H1 (cell line): ENCODE data around the gene SH3RF3. TPM values are rescaled to one million over a fixed set of nuclear protein-coding genes. Genes with fewer than 3 reads are reported as not detected.

Experiments used
- CTCF ChIA-PET: fragments of 300-600 bp; sonication (Branson Sonifier 250); formaldehyde crosslinking; loops from one replicate; lab custom pipeline; 2021; ENCODE audit not compliant: partially characterized antibody; lab: Charles Lee
- POLR2A ChIA-PET: fragments of 300-600 bp; sonication (Branson Sonifier 250); formaldehyde crosslinking; loops from one replicate; lab custom pipeline; 2021; ENCODE audit warnings: inconsistent platforms; ENCODE audit not compliant: partially characterized antibody; lab: Charles Lee
- DNase-seq, 2 experiments: peaks; one replicate each; pipeline versions ENCODE4 v3.0.0 to v3.0.0-alpha.2; 2010 to 2022; ENCODE audit warnings: low spot score in 2 of 2, low read depth in 1 of 2, mixed read lengths in 1 of 2
- FAIRE-seq: peaks from 2 replicates; lab custom pipeline; 2011; peaks lifted over from hg19 to GRCh38; lab: Jason Lieb, UNC
- H2AFZ ChIP-seq: 2 replicates; pipeline ENCODE4 v1.8.1; 2012; ENCODE audit warnings: low read length, inconsistent platforms
- H2AK5ac ChIP-seq: 2 replicates; pipeline ENCODE4 v1.6.1; 2013; ENCODE audit warnings: low read depth, low read length
- H2BK120ac ChIP-seq: replicated peaks from 2 replicates; pipeline ENCODE3; 2013; ENCODE audit warnings: low read depth, low read length, inconsistent platforms
- H2BK12ac ChIP-seq: 2 replicates; pipeline ENCODE4 v1.6.1; 2013; ENCODE audit warnings: low read depth, low read length
- H2BK15ac ChIP-seq: 2 replicates; pipeline ENCODE4 v1.6.1; 2013; ENCODE audit warnings: low read length
- H2BK20ac ChIP-seq: 2 replicates; pipeline ENCODE4 v1.6.1; 2013; ENCODE audit warnings: low read length
- H2BK5ac ChIP-seq: 2 replicates; pipeline ENCODE4 v1.6.1; 2013; ENCODE audit warnings: low read depth, low read length
- H3K14ac ChIP-seq: 2 replicates; pipeline ENCODE4 v1.6.1; 2013; ENCODE audit warnings: inconsistent platforms; ENCODE audit not compliant: insufficient read length
- H3K18ac ChIP-seq: 2 replicates; pipeline ENCODE4 v1.6.1; 2013; ENCODE audit warnings: low read length; ENCODE audit errors: extremely low read depth
- H3K23ac ChIP-seq: 2 replicates; pipeline ENCODE4 v1.6.1; 2013; ENCODE audit warnings: inconsistent platforms; ENCODE audit not compliant: insufficient read length
- H3K23me2 ChIP-seq: 2 replicates; pipeline ENCODE4 v1.6.1; 2013; ENCODE audit warnings: low read depth, low read length
- H3K27ac ChIP-seq: 2 replicates; pipeline ENCODE4 v1.6.1; 2011; ENCODE audit warnings: low read depth, low read length, inconsistent platforms
- H3K27me3 ChIP-seq, 4 experiments: replicated peaks in 1 of 4; 1 replicate in 1 of 4; 2 replicates in 3 of 4; pipeline versions ENCODE4 v1.6.1 to v1.8.1; 2011 to 2013; ENCODE audit warnings: low read length in 3 of 4, mild to moderate bottlenecking in 3 of 4, inconsistent platforms in 2 of 4, mixed read lengths in 2 of 4, moderate library complexity in 1 of 4; ENCODE audit not compliant: control insufficient read depth in 3 of 4, insufficient read depth in 3 of 4; ENCODE audit errors: extremely low read depth in 1 of 4
- H3K36me3 ChIP-seq, 4 experiments: 2 replicates each; pipeline versions ENCODE4 v1.6.1 to v1.8.1; 2011 to 2013; ENCODE audit warnings: mild to moderate bottlenecking in 4 of 4, low read length in 3 of 4, moderate library complexity in 2 of 4, control low read depth in 1 of 4, inconsistent platforms in 1 of 4; ENCODE audit not compliant: insufficient read depth in 4 of 4, control insufficient read depth in 2 of 4
- H3K4ac ChIP-seq: replicated peaks from 2 replicates; pipeline ENCODE3; 2013; ENCODE audit warnings: low read length, low read depth, mixed read lengths, inconsistent platforms; ENCODE audit not compliant: insufficient read length
- H3K4me1 ChIP-seq, 4 experiments: replicated peaks in 1 of 4; 1 replicate in 1 of 4; 2 replicates in 3 of 4; pipeline versions ENCODE4 v1.6.1 to v1.8.1; 2011 to 2013; ENCODE audit warnings: low read length in 3 of 4, inconsistent platforms in 2 of 4, mixed read lengths in 1 of 4; ENCODE audit not compliant: insufficient read depth in 4 of 4, control insufficient read depth in 3 of 4
- H3K4me2 ChIP-seq, 2 experiments: 2 replicates each; pipeline versions ENCODE4 v1.6.1 to v1.8.1; 2011 to 2013; ENCODE audit warnings: low read depth in 2 of 2, low read length in 2 of 2, control low read depth in 1 of 2, inconsistent platforms in 1 of 2, mild to moderate bottlenecking in 1 of 2; ENCODE audit not compliant: insufficient read depth in 1 of 2
- H3K4me3 ChIP-seq, 4 experiments: fragments of 200-600, 300-600 bp in 1 of 4; sonication (generic), shearing (Covaris generic), sonication (Bioruptor Twin) in 1 of 4; 2 replicates each; pipeline versions ENCODE4 v1.5.1 to v1.8.1; 2011 to 2016; ENCODE audit warnings: low read length in 4 of 4, low read depth in 3 of 4, control low read depth in 2 of 4, inconsistent platforms in 2 of 4, mild to moderate bottlenecking in 2 of 4, mixed read lengths in 1 of 4, moderate library complexity in 1 of 4; ENCODE audit not compliant: insufficient read depth in 2 of 4; ENCODE audit errors: extremely low read depth in 1 of 4
- H3K56ac ChIP-seq: replicated peaks from 2 replicates; pipeline ENCODE3; 2013; ENCODE audit warnings: low read depth, mild to moderate bottlenecking, mixed read lengths, low read length, inconsistent platforms; ENCODE audit not compliant: insufficient read length
- H3K79me1 ChIP-seq: 2 replicates; pipeline ENCODE4 v1.6.1; 2013; ENCODE audit warnings: low read depth, low read length, control low read depth
- H3K79me2 ChIP-seq, 2 experiments: 2 replicates each; pipeline versions ENCODE4 v1.6.1 to v1.8.1; 2012 to 2013; ENCODE audit warnings: low read length in 2 of 2, mild to moderate bottlenecking in 2 of 2, inconsistent platforms in 1 of 2; ENCODE audit not compliant: insufficient read depth in 2 of 2, control insufficient read depth in 1 of 2
- H3K9ac ChIP-seq, 4 experiments: replicated peaks in 1 of 4; 1 replicate in 1 of 4; 2 replicates in 3 of 4; pipeline versions ENCODE4 v1.6.1 to v1.8.1; 2011 to 2013; ENCODE audit warnings: low read depth in 3 of 4, low read length in 3 of 4, control low read depth in 2 of 4, mild to moderate bottlenecking in 2 of 4, moderate library complexity in 2 of 4, inconsistent platforms in 1 of 4; ENCODE audit errors: extremely low read depth in 1 of 4
- H3K9me3 ChIP-seq, 2 experiments: 2 replicates each; pipeline versions ENCODE4 v1.6.1 to v1.8.1; 2012 to 2013; ENCODE audit warnings: mild to moderate bottlenecking in 2 of 2, moderate library complexity in 2 of 2, control low read depth in 1 of 2, inconsistent platforms in 1 of 2, low read depth in 1 of 2, low read length in 1 of 2, mixed read lengths in 1 of 2; ENCODE audit not compliant: insufficient read depth in 2 of 2
- H4K20me1 ChIP-seq, 2 experiments: replicated peaks in 1 of 2; 2 replicates each; pipeline versions ENCODE3 to v1.8.1; 2011 to 2013; ENCODE audit warnings: inconsistent platforms in 2 of 2, low read length in 2 of 2, mild to moderate bottlenecking in 1 of 2; ENCODE audit not compliant: insufficient read depth in 2 of 2, control insufficient read depth in 1 of 2
- H4K5ac ChIP-seq: 2 replicates; pipeline ENCODE4 v1.6.1; 2013; ENCODE audit warnings: low read length, low read depth, mixed read lengths, inconsistent platforms; ENCODE audit not compliant: insufficient read length
- H4K8ac ChIP-seq: 2 replicates; pipeline ENCODE4 v1.8.0; 2013; ENCODE audit warnings: mild to moderate bottlenecking, moderate library complexity, low read length, inconsistent platforms; ENCODE audit not compliant: insufficient read depth; ENCODE audit errors: extremely low read depth
- H4K91ac ChIP-seq: replicated peaks from 2 replicates; pipeline ENCODE3; 2013; ENCODE audit warnings: low read length, mixed read lengths, inconsistent platforms; ENCODE audit not compliant: insufficient read length
- EP300 ChIP-seq, 2 experiments: IDR thresholded peaks; 1 replicate in 1 of 2; 2 replicates in 1 of 2; pipeline ENCODE4 v1.6.1; 2011 to 2012; ENCODE audit warnings: low read depth in 2 of 2, low read length in 2 of 2, mild to moderate bottlenecking in 2 of 2, borderline replicate concordance in 1 of 2, inconsistent platforms in 1 of 2, moderate library complexity in 1 of 2
- EZH2 ChIP-seq: fragments of 200-600 bp; sonication (generic); IDR thresholded peaks from 2 replicates; pipeline ENCODE4 v1.7.1; 2012; ENCODE audit warnings: low read depth, mild to moderate bottlenecking, moderate library complexity, low read length, inconsistent platforms; ENCODE audit not compliant: severe bottlenecking
- MAFK ChIP-seq: IDR thresholded peaks from 2 replicates; pipeline ENCODE4 v1.6.1; 2012; ENCODE audit warnings: low read depth, mild to moderate bottlenecking, improper control_type of control experiment, low read length
- PHF8 ChIP-seq: fragments of 200-600 bp; sonication (generic); conservative IDR thresholded peaks from 2 replicates; pipeline ENCODE4 v1.7.1; 2012; ENCODE audit warnings: low read depth, mild to moderate bottlenecking, inconsistent platforms, low read length, moderate library complexity
- POLR2AphosphoS5 ChIP-seq: IDR thresholded peaks from 2 replicates; pipeline ENCODE4 v1.6.1; 2011; ENCODE audit warnings: low read depth, low read length
- POU5F1 ChIP-seq: IDR thresholded peaks from 2 replicates; pipeline ENCODE4 v1.6.1; 2011; ENCODE audit warnings: low read depth, mild to moderate bottlenecking, low read length, moderate library complexity
- RFX5 ChIP-seq: IDR thresholded peaks from 2 replicates; pipeline ENCODE4 v1.6.1; 2011; ENCODE audit warnings: low read depth, low read length, improper control_type of control experiment, borderline replicate concordance
- SAP30 ChIP-seq: fragments of 300-600 bp; sonication (generic); IDR thresholded peaks from 2 replicates; pipeline ENCODE4 v1.7.1; 2012; ENCODE audit warnings: low read length, moderate library complexity, mild to moderate bottlenecking, inconsistent platforms; ENCODE audit not compliant: insufficient read depth, insufficient replicate concordance
- SP1 ChIP-seq: IDR thresholded peaks from 2 replicates; pipeline ENCODE4 v1.6.1; 2011; ENCODE audit warnings: low read depth, low read length
- TAF1 ChIP-seq: IDR thresholded peaks from 2 replicates; pipeline ENCODE4 v1.6.1; 2011; ENCODE audit warnings: mild to moderate bottlenecking, low read depth, low read length
- TBP ChIP-seq: IDR thresholded peaks from 2 replicates; pipeline ENCODE4 v1.6.1; 2011; ENCODE audit warnings: low read depth, low read length, improper control_type of control experiment
- TEAD4 ChIP-seq: IDR thresholded peaks from 2 replicates; pipeline ENCODE4 v1.6.1; 2012; ENCODE audit warnings: low read depth, low read length, inconsistent platforms, mixed read lengths
- ZNF274 ChIP-seq: IDR thresholded peaks from 2 replicates; pipeline ENCODE4 v1.7.0; 2012; ENCODE audit warnings: low read length, borderline replicate concordance; ENCODE audit errors: extremely low read depth
- WGBS, 2 experiments: shearing (Covaris generic) in 1 of 2; methylation state at CpG; one replicate each; pipeline versions ENCODE4 v1.1.6 to v1.1.7; 2013 to 2015; ENCODE audit warnings: low lambda C conversion rate in 2 of 2, mixed read lengths in 2 of 2, inconsistent platforms in 1 of 2, low coverage in 1 of 2, missing lambda C conversion rate in 1 of 2; ENCODE audit not compliant: insufficient replicate concordance in 2 of 2, insufficient coverage in 1 of 2, insufficient read length in 1 of 2; ENCODE audit errors: extremely low coverage in 1 of 2, missing lambda C conversion rate in 1 of 2; 5-methylcytosine and 5-hydroxymethylcytosine counted together
- polyA plus RNA-seq, 7 experiments: library from polyadenylated mRNA; depleted of rRNA in 3 of 7; stranded (reverse) in 5 of 7; unstranded in 2 of 7; fragments of >200 nt in 5 of 7; fragments of 200-250 nt in 2 of 7; gene quantifications; 1 replicate in 5 of 7; 2 replicates in 1 of 7; 4 replicates in 1 of 7; pipeline versions ENCODE4 v1.2.1 to v1.2.3, GENCODE V29; 2011 to 2013; ENCODE audit warnings: missing spikeins in 2 of 7, mixed read lengths in 2 of 7
- total RNA-seq: library from RNA; stranded (reverse); fragmentation: NEBNext Ultra II Directional; extraction: Animal tissue kit (Norgen Biotek cat#: 25700); gene quantifications from 2 replicates; pipeline ENCODE4 v1.2.1, GENCODE V29; 2021

Gene SH3RF3
- total and polyA plus RNA-seq, 2 of the 8 experiments (the other 6 are each of a cell fraction or from before 2014, with no cell fraction given), result 0.11 to 0.65 TPM

DNA sequence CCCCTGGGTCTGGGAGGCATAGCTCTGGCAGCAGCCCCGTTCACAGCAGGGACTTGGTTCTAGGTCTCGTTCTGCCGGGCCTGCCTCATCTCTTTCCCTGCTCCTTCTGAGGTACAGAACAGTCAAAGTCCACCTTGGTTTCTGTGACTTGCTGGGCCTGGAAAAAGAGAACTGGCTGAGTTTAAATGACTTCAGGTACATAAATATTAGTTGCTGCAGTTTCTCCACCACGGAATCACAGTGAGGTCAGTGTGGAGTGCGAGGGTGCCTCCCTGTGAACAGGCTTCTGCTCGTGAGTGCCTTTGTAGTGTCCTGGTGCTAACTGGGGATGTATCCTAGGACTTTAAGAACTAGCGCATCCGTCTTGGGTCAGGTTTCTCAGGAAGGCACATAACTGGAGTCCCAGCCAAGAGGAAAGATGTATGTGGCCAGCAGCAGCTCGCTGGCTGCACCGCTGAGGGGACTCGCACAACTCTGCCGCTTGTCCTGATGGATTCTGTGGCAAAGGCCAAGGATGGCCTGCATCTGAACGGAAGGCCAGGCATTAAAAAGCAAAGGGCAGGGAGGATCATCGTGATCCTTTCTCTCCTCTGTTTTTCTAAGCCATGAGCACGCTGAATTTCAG is 188.6 kb downstream of the SH3RF3 start:
- FAIRE-seq, result no peak
- no peak overlapping the region for H3K14ac ChIP-seq
- POLR2A ChIA-PET, result no interaction called here
- no peak for TF ChIP-seq MAFK
- TF ChIP-seq SP1, result no peak
- no peak for TF ChIP-seq RFX5
- TF ChIP-seq TEAD4, result no peak
- no peak for TF ChIP-seq EP300 (IDR thresholded peaks at IDR 0.05; ENCODE audit: borderline replicate concordance in 1 of 2, low read depth in 2 of 2, low read length in 2 of 2)
- no peak for TF ChIP-seq TBP
- TF ChIP-seq TAF1, result no peak
- TF ChIP-seq EZH2, result no peak
- no peak for TF ChIP-seq POU5F1
- no peak for TF ChIP-seq ZNF274
- no peak for TF ChIP-seq SAP30
- TF ChIP-seq PHF8, result no peak
- TF ChIP-seq POLR2AphosphoS5, result no peak

More for the DNA sequence above, 188.6 kb downstream of the SH3RF3 start:
- Histone ChIP-seq H2BK20ac (no peak overlapping the region), H4K5ac (no peak overlapping the region), H2AFZ (no peak overlapping the region), H2BK120ac (no peak overlapping the region), H3K79me1 (no peaks in the 10 kb centered on the region), H3K36me3 (no peaks in the 10 kb centered on the region), H3K18ac (no peak overlapping the region), H4K20me1 (no peaks in the 10 kb centered on the region), H3K4me3 (no peak overlapping the region), H3K27me3 (no peaks in the 10 kb centered on the region), H2AK5ac (no peak overlapping the region), H3K79me2 (no peaks in the 10 kb centered on the region), H3K27ac (no peak overlapping the region), H2BK5ac (no peak overlapping the region), H3K23me2 (no peaks in the 10 kb centered on the region), H2BK12ac (no peak overlapping the region), H3K4ac (no peak overlapping the region), H2BK15ac (no peak overlapping the region), H3K4me1 (peaks cover 0 to 8% (median 0%) of the 10 kb centered on the region in 4 experiments; a peak in 1 of 7 replicates), H3K23ac (no peak overlapping the region), H3K9me3 (no peaks in the 10 kb centered on the region), H3K4me2 (no peak overlapping the region), H4K8ac (no peak overlapping the region), H4K91ac (no peak overlapping the region), H3K9ac (no peak overlapping the region), H3K56ac (no peak overlapping the region)
- CTCF ChIA-PET, result interaction anchor here (1.5 kb wide), 1 partner anchor 161 kb away, joined by 3 read pairs; no protein-coding TSS in a partner anchor
- 88% methylated on average over 13 of the region's 15 CpGs; no CpG with 5 or more reads in 1 of the 2 experiments for WGBS, 2 experiments
- no peak for DNase-seq
